B cell (primary cell): ENCODE data around the gene MRPL23. TPM values are rescaled to one million over a fixed set of nuclear protein-coding genes. Genes with fewer than 3 reads are reported as not detected.

ENCODE experiments used
- ATAC-seq: fragments of 200-7000 bp; cut with Tn5 transposase; one replicate; pipeline ENCODE4 v1.10.0; 2021; ENCODE audit warnings: low read depth, mild to moderate bottlenecking, moderate number of reproducible peaks, moderate library complexity
- CTCF ChIA-PET: fragments of 350-600 bp; sonication (Branson Sonifier 250); formaldehyde crosslinking; loops from one replicate; lab custom pipeline; 2021; ENCODE audit warnings: antibody characterized with exemption, inconsistent platforms; lab: Charles Lee
- POLR2A ChIA-PET: fragments of 350-600 bp; sonication (Branson Sonifier 250); formaldehyde crosslinking; loops from one replicate; lab custom pipeline; 2021; ENCODE audit warnings: antibody characterized with exemption; lab: Charles Lee
- DNase-seq: peaks from one replicate; pipeline ENCODE4 v3.0.0; 2013
- H2AFZ ChIP-seq: 2 replicates; pipeline ENCODE4 v1.6.1; 2012; ENCODE audit warnings: mild to moderate bottlenecking, low read depth, low read length; ENCODE audit not compliant: insufficient read depth, poor library complexity, severe bottlenecking
- H3K27ac ChIP-seq, 2 donors: 1 replicate in 1 of 2; 2 replicates in 1 of 2; pipeline ENCODE4 v1.5.1; 2012 to 2013; ENCODE audit warnings: low read length in 2 of 2, mild to moderate bottlenecking in 2 of 2, moderate library complexity in 1 of 2
- H3K27me3 ChIP-seq, 4 experiments: fragments of 200-600 bp in 1 of 4; sonication (generic) in 1 of 4; replicated peaks in 1 of 4; 1 replicate in 2 of 4; 2 replicates in 2 of 4; pipeline versions ENCODE4 v1.6.1 to v1.7.0; 2013 to 2016; ENCODE audit warnings: low read length in 3 of 4, mild to moderate bottlenecking in 2 of 4, mixed read lengths in 1 of 4, moderate library complexity in 1 of 4; ENCODE audit not compliant: insufficient read depth in 4 of 4, control insufficient read depth in 3 of 4; ENCODE audit errors: control extremely low read depth in 1 of 4
- H3K36me3 ChIP-seq, 2 experiments: replicated peaks in 1 of 2; 1 replicate in 1 of 2; 2 replicates in 1 of 2; pipeline versions ENCODE4 v1.6.1 to v1.7.1; 2013; ENCODE audit warnings: low read length in 1 of 2; ENCODE audit not compliant: insufficient read depth in 2 of 2, control insufficient read depth in 1 of 2; ENCODE audit errors: control extremely low read depth in 1 of 2, extremely low read depth in 1 of 2
- H3K4me1 ChIP-seq, 2 donors: fragments of 200-600 bp in 1 of 2; sonication (generic) in 1 of 2; 1 replicate in 1 of 2; 2 replicates in 1 of 2; pipeline versions ENCODE4 v1.5.1 to v1.6.1; 2013 to 2017; ENCODE audit warnings: low read length in 2 of 2; ENCODE audit not compliant: control insufficient read depth in 2 of 2, insufficient read depth in 2 of 2
- H3K4me2 ChIP-seq: replicated peaks from 2 replicates; pipeline ENCODE3; 2012; ENCODE audit warnings: mild to moderate bottlenecking, low read depth, low read length; ENCODE audit not compliant: poor library complexity, severe bottlenecking
- H3K4me3 ChIP-seq, 5 experiments: fragments of 200-600 bp in 1 of 5; sonication (generic) in 1 of 5; 1 replicate in 3 of 5; 2 replicates in 2 of 5; pipeline versions ENCODE4 v1.5.1 to v1.7.0; 2011 to 2016; ENCODE audit warnings: low read length in 4 of 5, mild to moderate bottlenecking in 4 of 5, low read depth in 2 of 5, control low read depth in 1 of 5, moderate library complexity in 1 of 5; ENCODE audit not compliant: insufficient read depth in 1 of 5; ENCODE audit errors: control extremely low read depth in 1 of 5, extremely low read depth in 1 of 5
- H3K79me2 ChIP-seq: fragments of 200-600 bp; sonication (generic); one replicate; pipeline ENCODE4 v1.6.0; 2016; ENCODE audit warnings: low read length; ENCODE audit not compliant: control insufficient read depth, insufficient read depth
- H3K9ac ChIP-seq: fragments of 200-600 bp; sonication (generic); 2 replicates; pipeline ENCODE4 v1.6.1; 2017; ENCODE audit warnings: mild to moderate bottlenecking, low read length, moderate library complexity
- H3K9me3 ChIP-seq, 3 donors: one replicate each; pipeline versions ENCODE4 v1.6.1 to v1.7.1; 2013; ENCODE audit warnings: low read length in 2 of 3; ENCODE audit not compliant: control insufficient read depth in 2 of 3, insufficient read depth in 1 of 3; ENCODE audit errors: control extremely low read depth in 1 of 3
- H4K20me1 ChIP-seq: 2 replicates; pipeline ENCODE4 v1.6.0; 2012; ENCODE audit warnings: mild to moderate bottlenecking, low read length; ENCODE audit not compliant: insufficient read depth, control insufficient read depth, poor library complexity, severe bottlenecking
- H3K27ac Mint-ChIP-seq: one replicate; pipeline ENCODE4 v1.8.0; 2021; ENCODE audit warnings: mixed read lengths
- H3K27me3 Mint-ChIP-seq: one replicate; pipeline ENCODE4 v1.8.0; 2021; ENCODE audit warnings: mixed read lengths
- H3K4me1 Mint-ChIP-seq: one replicate; pipeline ENCODE4 v1.8.0; 2021; ENCODE audit warnings: mixed read lengths
- H3K4me3 Mint-ChIP-seq: one replicate; pipeline ENCODE4 v1.8.0; 2021; ENCODE audit warnings: mixed read lengths
- H3K9me3 Mint-ChIP-seq: one replicate; pipeline ENCODE4 v1.8.0; 2022; ENCODE audit warnings: mixed read lengths; ENCODE audit not compliant: insufficient read depth
- CTCF ChIP-seq: fragments of 200-600 bp; IDR thresholded peaks from one replicate; pipeline ENCODE4 v1.8.0; 2022; ENCODE audit warnings: antibody characterized with exemption, mild to moderate bottlenecking
- EZH2 ChIP-seq: IDR thresholded peaks from 2 replicates; pipeline ENCODE4 v1.6.1; 2012; ENCODE audit warnings: borderline replicate concordance, low read depth, mild to moderate bottlenecking, moderate library complexity, low read length; ENCODE audit not compliant: insufficient read depth, poor library complexity, severe bottlenecking
- WGBS: methylation state at CpG from one replicate; pipeline ENCODE4 v1.1.5; 2013; ENCODE audit warnings: missing lambda C conversion rate; ENCODE audit not compliant: insufficient coverage; 5-methylcytosine and 5-hydroxymethylcytosine counted together
- intact Hi-C: fragments of 100-400 bp; cut with micrococcal nuclease; formaldehyde crosslinking; loops from one replicate; pipeline ENCODE4 v1.10.0; 2022
- polyA plus RNA-seq: library from polyadenylated mRNA; depleted of rRNA; stranded (reverse); fragments of >200 nt; gene quantifications from 2 replicates; pipeline ENCODE4 v1.2.3, GENCODE V29; 2012
- total RNA-seq, 2 donors: library from RNA; stranded (reverse); fragments of 120-200 nt in 1 of 2; gene quantifications; 1 replicate in 1 of 2; 2 replicates in 1 of 2; pipeline versions ENCODE4 v1.2.3 to v1.2.4, GENCODE V29; 2013 to 2022

The MRPL23 gene
- total and polyA plus RNA-seq, 2 donors (not counting 1 experiment from before 2014, with no cell fraction given): 47.8 to 63.2 TPM

- no peaks in the 10 kb centered on the region for H3K36me3 ChIP-seq
- H3K27ac ChIP-seq: no peak overlapping the region
- no peaks in the 10 kb centered on the region for H3K4me1 ChIP-seq
- H3K4me3 Mint-ChIP-seq: no peak overlapping the region
- no peaks in the 10 kb centered on the region for H3K9me3 Mint-ChIP-seq
- H3K79me2 ChIP-seq: no peaks in the 10 kb centered on the region
- H2AFZ ChIP-seq: no peak overlapping the region
- H3K4me1 Mint-ChIP-seq: no peaks in the 10 kb centered on the region
- no peaks in the 10 kb centered on the region for H3K9me3 ChIP-seq
- POLR2A ChIA-PET: no interaction called here
- no peaks in the 10 kb centered on the region for H4K20me1 ChIP-seq
- ATAC-seq (no peak), DNase-seq (no peak)
- H3K4me3 ChIP-seq: no peak overlapping the region
- no peaks in the 10 kb centered on the region for H3K27me3 Mint-ChIP-seq
- H3K9ac ChIP-seq: no peak overlapping the region
- no peaks in the 10 kb centered on the region for H3K27me3 ChIP-seq
- intact Hi-C loops: no loop called here
- no peak overlapping the region for H3K27ac Mint-ChIP-seq
- CTCF ChIA-PET: no interaction called here
- H3K4me2 ChIP-seq: no peak overlapping the region
- no CpG with 5 or more reads among the region's 26 CpGs for WGBS
- TF ChIP-seq CTCF (no peak), EZH2 (no peak)
Observed at GRCh38 chr11:1992111-1992510, 45.0 kb downstream of the MRPL23 start.

- H3K27ac Mint-ChIP-seq: no peak overlapping the region
- Histone ChIP-seq H2AFZ (no peak overlapping the region), H3K79me2 (no peaks in the 10 kb centered on the region), H3K4me3 (no peak overlapping the region), H3K9ac (no peak overlapping the region), H3K4me2 (no peak overlapping the region), H3K9me3 (no peaks in the 10 kb centered on the region), H3K4me1 (no peaks in the 10 kb centered on the region), H3K27ac (no peak overlapping the region), H3K27me3 (no peaks in the 10 kb centered on the region), H3K36me3 (no peaks in the 10 kb centered on the region), H4K20me1 (no peaks in the 10 kb centered on the region)
- no peak overlapping the region for H3K4me3 Mint-ChIP-seq
- H3K4me1 Mint-ChIP-seq: no peaks in the 10 kb centered on the region
- no peaks in the 10 kb centered on the region for H3K27me3 Mint-ChIP-seq
- ChIA-PET CTCF (no interaction called here), POLR2A (no interaction called here)
- no peak for ATAC-seq
- no peak for DNase-seq
- WGBS: no CpG with 5 or more reads among the region's 13 CpGs
- intact Hi-C loops: no loop called here
- TF ChIP-seq EZH2 (no peak), CTCF (no peak)
- no peaks in the 10 kb centered on the region for H3K9me3 Mint-ChIP-seq
Observed at GRCh38 chr11:1994121-1994520, 47.0 kb downstream of the MRPL23 start.
